GM12878 (cell line): ENCODE data around the gene RASL10A. TPM values are rescaled to one million over a fixed set of nuclear protein-coding genes. Genes with fewer than 3 reads are reported as not detected.

Experiments
- ATAC-seq: fragments of 200-7000 bp; cut with Tn5 transposase; 3 replicates; pipeline ENCODE4 v1.9.1; 2020; ENCODE audit warnings: mild to moderate bottlenecking, moderate library complexity
- BruUV-seq: library from RNA; stranded (reverse); fragments of 400-500 nt; replicated peaks from 2 replicates; lab custom pipeline; 2021; lab: Mats Ljungman, UMichigan
- CTCF ChIA-PET: fragments of 300-600 bp; sonication (Branson Sonifier 250); formaldehyde crosslinking; extraction: SDS; loops from one replicate; lab custom pipeline; 2021; ENCODE audit warnings: inconsistent platforms; lab: Yijun Ruan, JAX
- POLR2A ChIA-PET: fragments of 350-600 bp; formaldehyde crosslinking; extraction: SDS; loops from one replicate; lab custom pipeline; 2021; ENCODE audit warnings: inconsistent platforms; lab: Charles Lee
- RAD21 ChIA-PET: fragments of 300-600 bp; sonication (Branson Sonifier 250); formaldehyde crosslinking; loops from one replicate; lab custom pipeline; 2023; ENCODE audit warnings: antibody characterized with exemption; ENCODE audit not compliant: unreplicated experiment; lab: Charles Lee
- SMC1A ChIA-PET: fragments of 300-600 bp; sonication (Branson Sonifier 250); formaldehyde crosslinking; loops from one replicate; lab custom pipeline; 2023; ENCODE audit not compliant: unreplicated experiment, uncharacterized antibody; lab: Charles Lee
- DNase-seq: peaks from one replicate; pipeline ENCODE4 v3.0.0-alpha.2; 2011; ENCODE audit warnings: low read depth, low spot score
- FAIRE-seq: peaks from 3 replicates; lab custom pipeline; 2011; peaks lifted over from hg19 to GRCh38; lab: Jason Lieb, UNC
- H2AFZ ChIP-seq: 2 replicates; pipeline ENCODE4 v1.6.0; 2011; ENCODE audit warnings: low read depth, low read length, control low read depth; ENCODE audit not compliant: control insufficient read depth
- H3K27ac ChIP-seq: 2 replicates; pipeline ENCODE4 v1.5.1; 2011; ENCODE audit warnings: control low read depth; ENCODE audit not compliant: control insufficient read depth, insufficient read depth
- H3K27me3 ChIP-seq, 2 experiments: replicated peaks in 1 of 2; 2 replicates each; pipeline versions ENCODE4 v1.6.0 to v1.6.1; 2011; ENCODE audit warnings: low read length in 1 of 2; ENCODE audit not compliant: control insufficient read depth in 2 of 2, insufficient read depth in 2 of 2
- H3K36me3 ChIP-seq, 2 experiments: 2 replicates each; pipeline ENCODE4 v1.5.1; 2011; ENCODE audit warnings: low read length in 1 of 2; ENCODE audit not compliant: control insufficient read depth in 2 of 2, insufficient read depth in 2 of 2
- H3K4me1 ChIP-seq: 2 replicates; pipeline ENCODE4 v1.6.1; 2011; ENCODE audit warnings: mild to moderate bottlenecking, low read length, moderate library complexity, mixed read lengths; ENCODE audit not compliant: control insufficient read depth, insufficient read depth
- H3K4me2 ChIP-seq: 2 replicates; pipeline ENCODE4 v1.6.0; 2011; ENCODE audit warnings: control low read depth; ENCODE audit not compliant: control insufficient read depth, insufficient read depth
- H3K4me3 ChIP-seq: fragments of 200-600 bp; sonication (generic); 2 replicates; pipeline ENCODE4 v1.5.1; 2016
- H3K79me2 ChIP-seq: 2 replicates; pipeline ENCODE4 v1.6.0; 2011; ENCODE audit warnings: low read length; ENCODE audit not compliant: control insufficient read depth, insufficient read depth
- H3K9ac ChIP-seq: 2 replicates; pipeline ENCODE4 v1.8.0; 2011; ENCODE audit warnings: low read length, control low read depth, mixed read lengths; ENCODE audit not compliant: control insufficient read depth, insufficient read depth
- H3K9me3 ChIP-seq: replicated peaks from 3 replicates; pipeline ENCODE4 v1.5.1; 2011; ENCODE audit warnings: mild to moderate bottlenecking, low read length; ENCODE audit not compliant: control insufficient read depth, insufficient read depth
- H4K20me1 ChIP-seq: 2 replicates; pipeline ENCODE4 v1.6.0; 2011; ENCODE audit not compliant: control insufficient read depth, insufficient read depth
- ASH2L ChIP-seq: fragments of 300-600, 200-600 bp; sonication (generic); IDR thresholded peaks from 2 replicates; pipeline ENCODE4 v1.6.1; 2017; ENCODE audit warnings: low read depth, mild to moderate bottlenecking, borderline replicate concordance
- ATF7 ChIP-seq: fragments of 450-650 bp; IDR thresholded peaks from 2 replicates; pipeline ENCODE4 v1.6.1; 2016; ENCODE audit warnings: low read depth, mild to moderate bottlenecking
- BCL3 ChIP-seq: IDR thresholded peaks from 2 replicates; pipeline ENCODE4 v1.6.1; 2011; ENCODE audit warnings: borderline replicate concordance, low read depth, mild to moderate bottlenecking, moderate library complexity, low read length; ENCODE audit not compliant: insufficient read depth, poor library complexity, severe bottlenecking
- EGR1 ChIP-seq, 2 experiments: IDR thresholded peaks; 1 replicate in 1 of 2; 2 replicates in 1 of 2; pipeline ENCODE4 v1.6.1; 2011 to 2012; ENCODE audit warnings: low read depth in 2 of 2, low read length in 2 of 2, borderline replicate concordance in 1 of 2, mild to moderate bottlenecking in 1 of 2, moderate library complexity in 1 of 2
- FOS ChIP-seq: IDR thresholded peaks from 3 replicates; pipeline ENCODE4 v1.6.1; 2011; ENCODE audit warnings: borderline replicate concordance; ENCODE audit not compliant: insufficient read length; ENCODE audit errors: extremely low read depth
- IRF4 ChIP-seq: IDR thresholded peaks from 2 replicates; pipeline ENCODE4 v1.6.1; 2011; ENCODE audit warnings: low read depth, low read length
- JUND ChIP-seq: IDR thresholded peaks from 2 replicates; pipeline ENCODE4 v1.6.1; 2012; ENCODE audit warnings: low read depth, mild to moderate bottlenecking, low read length, improper control_type of control experiment, moderate library complexity
- NFXL1 ChIP-seq: fragments of 450-650 bp; IDR thresholded peaks from 2 replicates; pipeline ENCODE4 v1.6.1; 2017; ENCODE audit warnings: antibody characterized with exemption, mild to moderate bottlenecking, borderline replicate concordance
- NFYA ChIP-seq: IDR thresholded peaks from 2 replicates; pipeline ENCODE4 v1.6.1; 2011; ENCODE audit warnings: low read depth, mild to moderate bottlenecking, low read length, improper control_type of control experiment, borderline replicate concordance
- NR2F1 ChIP-seq: fragments of 450-650 bp; conservative IDR thresholded peaks from 2 replicates; pipeline ENCODE4 v1.6.1; 2017; ENCODE audit warnings: mild to moderate bottlenecking
- NRF1 ChIP-seq: conservative IDR thresholded peaks from 2 replicates; pipeline ENCODE4 v1.6.1; 2011; ENCODE audit warnings: mild to moderate bottlenecking, low read depth, low read length, improper control_type of control experiment
- REST ChIP-seq: IDR thresholded peaks from 2 replicates; pipeline ENCODE4 v1.6.1; 2012; ENCODE audit warnings: mild to moderate bottlenecking, low read depth, low read length
- SMARCA5 ChIP-seq: fragments of 450-650 bp; IDR thresholded peaks from 2 replicates; pipeline ENCODE4 v1.6.1; 2017; ENCODE audit warnings: mild to moderate bottlenecking
- ZNF24 ChIP-seq: fragments of 450-650 bp; IDR thresholded peaks from 2 replicates; pipeline ENCODE4 v1.6.1; 2017; ENCODE audit warnings: antibody characterized with exemption, mild to moderate bottlenecking
- ZNF274 ChIP-seq: IDR thresholded peaks from one replicate; pipeline ENCODE4 v1.8.0; 2011; ENCODE audit not compliant: insufficient read length, insufficient read depth
- ZSCAN29 ChIP-seq: fragments of 450-650 bp; IDR thresholded peaks from 2 replicates; pipeline ENCODE4 v1.6.1; 2017; ENCODE audit warnings: mild to moderate bottlenecking, moderate library complexity
- WGBS: methylation state at CpG from one replicate; pipeline ENCODE4 v1.1.6; 2016; ENCODE audit warnings: low lambda C conversion rate; ENCODE audit not compliant: insufficient replicate concordance, insufficient coverage; ENCODE audit errors: missing lambda C conversion rate; 5-methylcytosine and 5-hydroxymethylcytosine counted together
- in situ Hi-C: fragments of 300-500 bp; cut with MboI; formaldehyde crosslinking; loops from 9 replicates; pipeline ENCODE4 v1.14.3; 2018; ENCODE audit warnings: mixed read lengths
- intact Hi-C: fragments of 100-400 bp; cut with micrococcal nuclease; formaldehyde crosslinking; loops from one replicate; pipeline ENCODE4 v1.14.2; 2022; ENCODE audit not compliant: unreplicated experiment
- polyA plus RNA-seq, 11 experiments: library from polyadenylated mRNA; depleted of rRNA in 4 of 11; unstranded in 6 of 11; stranded (reverse) in 5 of 11; fragments of >200 nt; fragmentation: Nextera tagmentation in 4 of 11; fragmentation: Illumina TruSeq in 1 of 11; extraction: Ambion mirVana in 4 of 11; extraction: Trizol in 1 of 11; gene quantifications; 1 replicate in 1 of 11; 2 replicates in 10 of 11; pipeline versions ENCODE4 v1.2.1 to v1.2.3, GENCODE V29; 2011 to 2016; ENCODE audit warnings: inconsistent platforms in 2 of 11, missing spikeins in 2 of 11, low read depth in 1 of 11
- total RNA-seq, 4 experiments: library from RNA; depleted of rRNA in 3 of 4; stranded (reverse); fragments of >200 nt in 3 of 4; fragmentation: Illumina TruSeq in 1 of 4; extraction: Trizol in 1 of 4; gene quantifications; 2 replicates each; pipeline versions ENCODE4 v1.2.1 to v1.2.3, GENCODE V29; 2013 to 2021

The RASL10A gene
- total and polyA plus RNA-seq, 10 of the 15 experiments (the other 5 are each of a cell fraction or from before 2014, with no cell fraction given), result 0.12 to 0.46 (median 0.21) TPM; not detected in 6

DNA sequence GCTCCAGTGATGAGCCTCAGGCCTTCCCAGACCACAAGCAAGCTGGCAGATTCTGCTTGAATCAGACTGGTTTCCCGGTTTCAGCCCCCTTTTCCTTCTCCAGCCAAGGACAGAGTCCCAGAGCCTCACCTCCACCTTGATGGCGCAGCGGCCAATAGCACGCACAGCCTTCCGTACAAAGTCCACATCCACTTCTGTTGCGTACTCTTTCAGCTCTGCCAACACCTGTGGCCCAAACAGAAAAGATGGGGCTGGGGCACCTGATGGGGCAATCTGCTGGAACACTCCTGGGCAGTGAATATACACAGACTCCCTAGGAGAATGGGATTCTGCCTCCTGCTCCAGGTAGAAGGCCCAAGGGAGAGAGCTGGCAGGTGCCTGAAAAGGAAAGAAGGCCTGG, 35.5 kb upstream of the RASL10A start:
- no peak for ATAC-seq

More for the DNA sequence above, 35.5 kb upstream of the RASL10A start:
- Histone ChIP-seq H3K9ac (no peak overlapping the region), H3K27me3 (no peaks in the 10 kb centered on the region), H3K9me3 (no peaks in the 10 kb centered on the region), H3K4me1 (no peaks in the 10 kb centered on the region), H3K36me3 (peaks cover 29 to 56% of the 10 kb centered on the region in 2 experiments)
- ChIA-PET SMC1A (no interaction called here), POLR2A (no interaction called here), CTCF (no interaction called here)
- intact Hi-C loops, result no loop called here
- in situ Hi-C loops, result no loop called here
- TF ChIP-seq FOS (no peak), ZNF274 (no peak), IRF4 (no peak), REST (no peak), ZSCAN29 (no peak), ASH2L (no peak), NFXL1 (no peak), ATF7 (no peak), ZNF24 (no peak), NRF1 (no peak), NFYA (no peak), NR2F1 (no peak), JUND (no peak), BCL3 (no peak), SMARCA5 (no peak), EGR1 (IDR thresholded peaks at IDR 0.05; ENCODE audit: borderline replicate concordance in 1 of 2, low read depth in 2 of 2, low read length in 2 of 2) (no peak)
- TF ChIP-seq, all 136 proteins: peak for 0
- WGBS, result 97% methylated on average over 6 of the region's 6 CpGs
- no peaks in the 10 kb centered on the region for H4K20me1 ChIP-seq
- no TSS peak for BruUV-seq
- no peak overlapping the region for H3K4me3 ChIP-seq
- FAIRE-seq (no peak), DNase-seq (no peak)
- no peak overlapping the region for H3K4me2 ChIP-seq
- RAD21 ChIA-PET, result no interaction called here
- H3K79me2 ChIP-seq, result no peaks in the 10 kb centered on the region
- H3K27ac ChIP-seq, result no peak overlapping the region
- no peak overlapping the region for H2AFZ ChIP-seq
